ENCODE data around the gene SHH.

SHH gene

DNA sequence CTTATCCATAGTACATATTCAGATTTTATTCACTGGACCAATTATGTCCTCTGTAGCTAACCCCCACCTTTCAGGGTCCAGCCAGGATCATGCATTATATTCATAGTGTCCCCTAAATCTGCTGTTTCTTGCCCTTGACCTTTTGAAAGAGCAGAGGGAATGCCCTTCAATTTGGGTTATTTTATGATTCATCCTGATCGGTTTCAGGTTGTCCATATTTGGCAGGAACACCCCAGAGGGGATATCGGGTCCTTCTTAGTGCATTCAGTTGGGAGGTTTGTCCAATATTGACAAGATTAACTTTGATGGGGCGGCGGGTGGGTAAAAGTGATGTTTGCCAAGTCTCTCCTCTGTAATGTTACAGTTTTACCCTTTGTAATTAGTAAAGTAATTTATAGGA lies 60.9 kb downstream of the SHH start (continued):
- TF ChIP-seq MYNN (tag by site-specific recombination; IDR thresholded peaks at IDR 0.05; ENCODE audit: borderline replicate concordance): no peak

DNA sequence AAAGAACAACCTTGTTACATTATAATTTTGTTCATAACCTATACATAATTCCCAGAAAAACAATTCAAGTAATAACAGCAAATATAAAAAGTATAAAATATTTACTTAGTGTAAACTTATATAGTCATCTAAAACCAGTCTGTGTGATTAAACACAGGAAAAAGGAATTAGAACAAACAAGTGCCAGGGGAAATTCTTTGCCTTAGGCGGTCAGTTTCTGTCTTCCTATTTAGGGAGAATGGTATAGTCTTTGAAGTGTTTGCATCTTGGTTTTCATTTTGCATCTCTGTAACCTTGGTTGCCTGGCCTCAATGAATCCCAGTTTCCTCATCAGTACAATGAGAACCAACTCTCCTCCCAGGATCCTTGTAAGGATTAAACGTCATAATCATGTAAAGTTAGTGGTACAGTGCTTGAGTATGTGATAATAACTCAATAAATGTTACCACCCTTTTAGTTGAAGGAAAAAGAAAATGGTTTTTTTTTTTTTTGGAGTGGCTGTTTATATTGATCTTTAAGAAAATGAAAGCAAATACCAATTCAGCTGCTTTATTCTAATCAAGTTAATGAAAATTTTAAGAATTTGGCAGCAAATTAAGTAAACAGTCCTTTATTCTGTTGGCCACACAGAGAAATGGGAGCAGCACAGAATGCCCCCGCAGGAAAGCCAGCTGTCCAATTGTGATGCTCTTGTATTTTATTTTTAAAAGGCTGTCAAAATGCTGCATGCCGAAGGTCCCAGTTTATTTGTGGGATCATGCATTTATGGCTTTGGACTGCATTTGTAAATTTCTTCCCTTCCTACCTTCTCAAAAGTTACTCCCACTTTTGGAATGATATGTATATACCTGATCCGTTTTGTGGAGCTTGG lies 61.8 kb downstream of the SHH start:
- Histone ChIP-seq H3K36me3 (ENCODE audit: control insufficient read depth in 2 of 2, insufficient read depth in 1 of 2, low read length in 2 of 2) (peaks cover 0 to 32% of the 10 kb centered on the region in 2 experiments; a peak in 1 of 3 replicates), H3K4me1 (ENCODE audit: control insufficient read depth, insufficient read depth, low read length) (no peaks in the 10 kb centered on the region), H3K27ac (ENCODE audit: extremely low read depth, low read depth, low read length) (no peak overlapping the region), H3K4me3 (ENCODE audit: low read depth, low read length) (no peak overlapping the region), H3K9me3 (ENCODE audit: control insufficient read depth, insufficient read depth, low read depth, low read length) (no peaks in the 10 kb centered on the region)
- CTCF ChIA-PET: interaction anchor here (0.5 to 1.3 kb wide), 2 partner anchors 152 to 745 kb away, joined by 3 to 7 read pairs; no protein-coding TSS in a partner anchor
- TF ChIP-seq IKZF3 (tag by site-specific recombination; IDR thresholded peaks at IDR 0.05) (no peak), KLF10 (tag by site-specific recombination; IDR thresholded peaks at IDR 0.05) (no peak), ZBTB17 (tag by site-specific recombination; IDR thresholded peaks at IDR 0.05) (no peak), ZNF843 (tag by site-specific recombination; IDR thresholded peaks at IDR 0.05) (no peak), ZNF239 (tag by site-specific recombination; IDR thresholded peaks at IDR 0.05) (no peak), ZNF791 (tag by site-specific recombination; IDR thresholded peaks at IDR 0.05) (no peak), RBAK (tag by site-specific recombination; IDR thresholded peaks at IDR 0.05) (no peak), ZNF302 (tag by site-specific recombination; IDR thresholded peaks at IDR 0.05; ENCODE audit: low read depth) (no peak), ZNF133 (tag by site-specific recombination; IDR thresholded peaks at IDR 0.05) (no peak), ZNF433 (tag by site-specific recombination; IDR thresholded peaks at IDR 0.05; ENCODE audit: low read depth) (no peak), BCL11A (tag by site-specific recombination; IDR thresholded peaks at IDR 0.05; ENCODE audit: low read depth) (no peak), ZNF658 (tag by site-specific recombination; IDR thresholded peaks at IDR 0.05) (no peak), ZNF555 (tag by site-specific recombination; conservative IDR thresholded peaks at IDR 0.05) (no peak), ZNF2 (tag by site-specific recombination; IDR thresholded peaks at IDR 0.05) (no peak)
- TF ChIP-seq, protein P1, sequence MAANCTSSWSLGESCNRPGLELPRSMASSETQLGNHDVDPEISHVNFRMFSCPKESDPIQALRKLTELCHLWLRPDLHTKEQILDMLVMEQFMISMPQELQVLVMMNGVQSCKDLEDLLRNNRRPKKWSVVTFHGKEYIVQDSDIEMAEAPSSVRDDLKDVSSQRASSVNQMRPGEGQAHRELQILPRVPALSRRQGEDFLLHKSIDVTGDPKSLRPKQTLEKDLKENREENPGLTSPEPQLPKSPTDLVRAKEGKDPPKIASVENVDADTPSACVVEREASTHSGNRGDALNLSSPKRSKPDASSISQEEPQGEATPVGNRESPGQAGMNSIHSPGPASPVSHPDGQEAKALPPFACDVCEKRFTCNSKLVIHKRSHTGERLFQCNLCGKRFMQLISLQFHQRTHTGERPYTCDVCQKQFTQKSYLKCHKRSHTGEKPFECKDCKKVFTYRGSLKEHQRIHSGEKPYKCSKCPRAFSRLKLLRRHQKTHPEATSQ (tag by site-specific recombination; IDR thresholded peaks at IDR 0.05): no peak
- TF ChIP-seq, protein P2, sequence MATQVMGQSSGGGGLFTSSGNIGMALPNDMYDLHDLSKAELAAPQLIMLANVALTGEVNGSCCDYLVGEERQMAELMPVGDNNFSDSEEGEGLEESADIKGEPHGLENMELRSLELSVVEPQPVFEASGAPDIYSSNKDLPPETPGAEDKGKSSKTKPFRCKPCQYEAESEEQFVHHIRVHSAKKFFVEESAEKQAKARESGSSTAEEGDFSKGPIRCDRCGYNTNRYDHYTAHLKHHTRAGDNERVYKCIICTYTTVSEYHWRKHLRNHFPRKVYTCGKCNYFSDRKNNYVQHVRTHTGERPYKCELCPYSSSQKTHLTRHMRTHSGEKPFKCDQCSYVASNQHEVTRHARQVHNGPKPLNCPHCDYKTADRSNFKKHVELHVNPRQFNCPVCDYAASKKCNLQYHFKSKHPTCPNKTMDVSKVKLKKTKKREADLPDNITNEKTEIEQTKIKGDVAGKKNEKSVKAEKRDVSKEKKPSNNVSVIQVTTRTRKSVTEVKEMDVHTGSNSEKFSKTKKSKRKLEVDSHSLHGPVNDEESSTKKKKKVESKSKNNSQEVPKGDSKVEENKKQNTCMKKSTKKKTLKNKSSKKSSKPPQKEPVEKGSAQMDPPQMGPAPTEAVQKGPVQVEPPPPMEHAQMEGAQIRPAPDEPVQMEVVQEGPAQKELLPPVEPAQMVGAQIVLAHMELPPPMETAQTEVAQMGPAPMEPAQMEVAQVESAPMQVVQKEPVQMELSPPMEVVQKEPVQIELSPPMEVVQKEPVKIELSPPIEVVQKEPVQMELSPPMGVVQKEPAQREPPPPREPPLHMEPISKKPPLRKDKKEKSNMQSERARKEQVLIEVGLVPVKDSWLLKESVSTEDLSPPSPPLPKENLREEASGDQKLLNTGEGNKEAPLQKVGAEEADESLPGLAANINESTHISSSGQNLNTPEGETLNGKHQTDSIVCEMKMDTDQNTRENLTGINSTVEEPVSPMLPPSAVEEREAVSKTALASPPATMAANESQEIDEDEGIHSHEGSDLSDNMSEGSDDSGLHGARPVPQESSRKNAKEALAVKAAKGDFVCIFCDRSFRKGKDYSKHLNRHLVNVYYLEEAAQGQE (tag by site-specific recombination; IDR thresholded peaks at IDR 0.05): no peak
- TF ChIP-seq, protein P3, sequence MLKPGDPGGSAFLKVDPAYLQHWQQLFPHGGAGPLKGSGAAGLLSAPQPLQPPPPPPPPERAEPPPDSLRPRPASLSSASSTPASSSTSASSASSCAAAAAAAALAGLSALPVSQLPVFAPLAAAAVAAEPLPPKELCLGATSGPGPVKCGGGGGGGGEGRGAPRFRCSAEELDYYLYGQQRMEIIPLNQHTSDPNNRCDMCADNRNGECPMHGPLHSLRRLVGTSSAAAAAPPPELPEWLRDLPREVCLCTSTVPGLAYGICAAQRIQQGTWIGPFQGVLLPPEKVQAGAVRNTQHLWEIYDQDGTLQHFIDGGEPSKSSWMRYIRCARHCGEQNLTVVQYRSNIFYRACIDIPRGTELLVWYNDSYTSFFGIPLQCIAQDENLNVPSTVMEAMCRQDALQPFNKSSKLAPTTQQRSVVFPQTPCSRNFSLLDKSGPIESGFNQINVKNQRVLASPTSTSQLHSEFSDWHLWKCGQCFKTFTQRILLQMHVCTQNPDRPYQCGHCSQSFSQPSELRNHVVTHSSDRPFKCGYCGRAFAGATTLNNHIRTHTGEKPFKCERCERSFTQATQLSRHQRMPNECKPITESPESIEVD (tag by site-specific recombination; IDR thresholded peaks at IDR 0.05): no peak
- TF ChIP-seq, protein P4, sequence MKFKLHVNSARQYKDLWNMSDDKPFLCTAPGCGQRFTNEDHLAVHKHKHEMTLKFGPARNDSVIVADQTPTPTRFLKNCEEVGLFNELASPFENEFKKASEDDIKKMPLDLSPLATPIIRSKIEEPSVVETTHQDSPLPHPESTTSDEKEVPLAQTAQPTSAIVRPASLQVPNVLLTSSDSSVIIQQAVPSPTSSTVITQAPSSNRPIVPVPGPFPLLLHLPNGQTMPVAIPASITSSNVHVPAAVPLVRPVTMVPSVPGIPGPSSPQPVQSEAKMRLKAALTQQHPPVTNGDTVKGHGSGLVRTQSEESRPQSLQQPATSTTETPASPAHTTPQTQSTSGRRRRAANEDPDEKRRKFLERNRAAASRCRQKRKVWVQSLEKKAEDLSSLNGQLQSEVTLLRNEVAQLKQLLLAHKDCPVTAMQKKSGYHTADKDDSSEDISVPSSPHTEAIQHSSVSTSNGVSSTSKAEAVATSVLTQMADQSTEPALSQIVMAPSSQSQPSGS (tag by site-specific recombination; IDR thresholded peaks at IDR 0.05; ENCODE audit: low read depth): no peak
- TF ChIP-seq, protein P5, sequence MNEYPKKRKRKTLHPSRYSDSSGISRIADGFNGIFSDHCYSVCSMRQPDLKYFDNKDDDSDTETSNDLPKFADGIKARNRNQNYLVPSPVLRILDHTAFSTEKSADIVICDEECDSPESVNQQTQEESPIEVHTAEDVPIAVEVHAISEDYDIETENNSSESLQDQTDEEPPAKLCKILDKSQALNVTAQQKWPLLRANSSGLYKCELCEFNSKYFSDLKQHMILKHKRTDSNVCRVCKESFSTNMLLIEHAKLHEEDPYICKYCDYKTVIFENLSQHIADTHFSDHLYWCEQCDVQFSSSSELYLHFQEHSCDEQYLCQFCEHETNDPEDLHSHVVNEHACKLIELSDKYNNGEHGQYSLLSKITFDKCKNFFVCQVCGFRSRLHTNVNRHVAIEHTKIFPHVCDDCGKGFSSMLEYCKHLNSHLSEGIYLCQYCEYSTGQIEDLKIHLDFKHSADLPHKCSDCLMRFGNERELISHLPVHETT (tag by site-specific recombination; IDR thresholded peaks at IDR 0.05): no peak
- TF ChIP-seq, protein P6, sequence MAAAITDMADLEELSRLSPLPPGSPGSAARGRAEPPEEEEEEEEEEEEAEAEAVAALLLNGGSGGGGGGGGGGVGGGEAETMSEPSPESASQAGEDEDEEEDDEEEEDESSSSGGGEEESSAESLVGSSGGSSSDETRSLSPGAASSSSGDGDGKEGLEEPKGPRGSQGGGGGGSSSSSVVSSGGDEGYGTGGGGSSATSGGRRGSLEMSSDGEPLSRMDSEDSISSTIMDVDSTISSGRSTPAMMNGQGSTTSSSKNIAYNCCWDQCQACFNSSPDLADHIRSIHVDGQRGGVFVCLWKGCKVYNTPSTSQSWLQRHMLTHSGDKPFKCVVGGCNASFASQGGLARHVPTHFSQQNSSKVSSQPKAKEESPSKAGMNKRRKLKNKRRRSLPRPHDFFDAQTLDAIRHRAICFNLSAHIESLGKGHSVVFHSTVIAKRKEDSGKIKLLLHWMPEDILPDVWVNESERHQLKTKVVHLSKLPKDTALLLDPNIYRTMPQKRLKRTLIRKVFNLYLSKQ (tag by site-specific recombination; IDR thresholded peaks at IDR 0.05; ENCODE audit: borderline replicate concordance): no peak
- POLR2A ChIA-PET: no interaction called here
